ENCODE results near the gene PLA2G3. TPM values are rescaled to one million over a fixed set of nuclear protein-coding genes. Genes with fewer than 3 reads are reported as not detected.

The PLA2G3 gene
- total RNA-seq, 4 donors from 2014 or later = not detected

DNA sequence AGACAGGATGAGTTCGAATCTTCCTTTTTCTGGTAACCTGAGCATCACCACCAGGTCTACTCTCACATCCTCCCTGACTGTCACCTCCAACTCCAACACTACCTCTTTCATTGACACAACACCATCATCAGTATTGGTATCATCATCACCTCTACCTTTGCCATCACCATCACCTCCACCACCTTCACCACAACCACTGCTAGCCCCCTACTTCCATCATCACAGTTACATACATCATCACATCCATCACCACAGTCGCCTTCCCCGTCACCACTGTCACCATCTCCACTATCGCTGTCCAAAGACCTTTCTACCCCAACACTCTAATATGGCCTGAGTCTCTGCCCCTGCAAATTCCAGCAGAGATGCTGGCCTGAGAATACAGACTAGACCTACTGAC is 18.9 kb downstream of the PLA2G3 start:
- intact Hi-C loops (cut with DNase I) = no loop called here
- no peak for DNase-seq (ENCODE audit: extremely low spot score)
- H3K4me1 ChIP-seq = peaks cover 17 to 31% (median 28%) of the 10 kb centered on the region in 4 donors
- H3K9me3 ChIP-seq = no peaks in the 10 kb centered on the region
- H3K27me3 ChIP-seq = no peaks in the 10 kb centered on the region
- TF ChIP-seq CTCF (IDR thresholded peaks at IDR 0.05) = no peak
- TF ChIP-seq EP300 (IDR thresholded peaks at IDR 0.05) = no peak
- no peak for TF ChIP-seq POLR2A (IDR thresholded peaks at IDR 0.05; ENCODE audit: low read depth)
- TF ChIP-seq POLR2AphosphoS5 (IDR thresholded peaks at IDR 0.05) = no peak
- WGBS = 97% methylated on average over 4 of the region's 4 CpGs
- H3K36me3 ChIP-seq = no peaks in the 10 kb centered on the region
- no peak overlapping the region for H3K4me3 ChIP-seq
- H3K27ac ChIP-seq (replicated peaks in 1 of 4) = no peak overlapping the region

- WGBS = 100% methylated on average over 1 of the region's 1 CpG
- no peak for TF ChIP-seq EP300 (IDR thresholded peaks at IDR 0.05)
- no peak for TF ChIP-seq POLR2A (IDR thresholded peaks at IDR 0.05; ENCODE audit: low read depth)
- no peak for TF ChIP-seq POLR2AphosphoS5 (IDR thresholded peaks at IDR 0.05)
- TF ChIP-seq CTCF (IDR thresholded peaks at IDR 0.05) = no peak
- Histone ChIP-seq H3K36me3 (no peaks in the 10 kb centered on the region), H3K27ac (replicated peaks in 1 of 4) (no peak overlapping the region), H3K9me3 (no peaks in the 10 kb centered on the region), H3K4me3 (no peak overlapping the region), H3K4me1 (peaks cover 17 to 31% (median 28%) of the 10 kb centered on the region in 4 donors), H3K27me3 (no peaks in the 10 kb centered on the region)
- no peak for DNase-seq (ENCODE audit: extremely low spot score)
- intact Hi-C loops (cut with DNase I) = no loop called here
Observed at GRCh38 chr22:31120642-31121041, 19.7 kb downstream of the PLA2G3 start.

- intact Hi-C loops (cut with DNase I) = no loop called here
- no peak for TF ChIP-seq POLR2AphosphoS5 (IDR thresholded peaks at IDR 0.05)
- TF ChIP-seq POLR2A (IDR thresholded peaks at IDR 0.05; ENCODE audit: low read depth) = no peak
- no peak for TF ChIP-seq CTCF (IDR thresholded peaks at IDR 0.05)
- no peak for TF ChIP-seq EP300 (IDR thresholded peaks at IDR 0.05)
- H3K9me3 ChIP-seq = no peaks in the 10 kb centered on the region
- H3K27me3 ChIP-seq = no peaks in the 10 kb centered on the region
- H3K4me1 ChIP-seq = peaks cover 17 to 31% (median 28%) of the 10 kb centered on the region in 4 donors
- H3K36me3 ChIP-seq = no peaks in the 10 kb centered on the region
- WGBS = 73% methylated on average over 2 of the region's 5 CpGs
- DNase-seq (ENCODE audit: extremely low spot score) = no peak
- no peak overlapping the region for H3K27ac ChIP-seq (replicated peaks in 1 of 4)
- H3K4me3 ChIP-seq = no peak overlapping the region
Observed at GRCh38 chr22:31120230-31120629, 20.1 kb downstream of the PLA2G3 start.

GRCh38 chr22:31119026-31119717 is 21.1 kb downstream of the PLA2G3 start:
- TF ChIP-seq POLR2A (IDR thresholded peaks at IDR 0.05; ENCODE audit: low read depth) (no peak), CTCF (IDR thresholded peaks at IDR 0.05) (no peak), POLR2AphosphoS5 (IDR thresholded peaks at IDR 0.05) (no peak)
- 73% methylated on average over 7 of the region's 7 CpGs for WGBS
- DNase-seq (ENCODE audit: extremely low spot score) = no peak
- no peak overlapping the region for H3K27ac ChIP-seq (replicated peaks in 1 of 4)
- no peaks in the 10 kb centered on the region for H3K27me3 ChIP-seq
- intact Hi-C loops (cut with DNase I) = no loop called here
- no peaks in the 10 kb centered on the region for H3K36me3 ChIP-seq
- no peak overlapping the region for H3K4me3 ChIP-seq
- no peaks in the 10 kb centered on the region for H3K9me3 ChIP-seq
- peaks cover 17 to 31% (median 28%) of the 10 kb centered on the region in 4 donors for H3K4me1 ChIP-seq

Data from esophagus muscularis mucosa (tissue), 4 donors.